Kidney (tissue), 14 donors: ENCODE results near the gene FUT8. TPM values are rescaled to one million over a fixed set of nuclear protein-coding genes. Genes with fewer than 3 reads are reported as not detected.

Experiments used
- DNase-seq, 5 donors: peaks; one replicate each; pipeline ENCODE4 v3.0.0-alpha.2; 2013 to 2020
- FAIRE-seq: peaks from 2 replicates; lab custom pipeline; 2012; peaks lifted over from hg19 to GRCh38; lab: Jason Lieb, UNC
- H3K27ac ChIP-seq, 2 donors: one replicate each; pipeline ENCODE4 v1.7.0; 2013; ENCODE audit warnings: low read depth in 2 of 2, low read length in 2 of 2, inconsistent platforms in 1 of 2
- H3K27me3 ChIP-seq: one replicate; pipeline ENCODE4 v1.7.1; 2013; ENCODE audit warnings: low read length, inconsistent platforms; ENCODE audit not compliant: control insufficient read depth, insufficient read depth
- H3K36me3 ChIP-seq, 3 donors: one replicate each; pipeline versions ENCODE4 v1.7.0 to v1.7.1; 2013; ENCODE audit warnings: low read length in 3 of 3, control low read depth in 1 of 3, inconsistent platforms in 1 of 3; ENCODE audit not compliant: insufficient read depth in 3 of 3, control insufficient read depth in 2 of 3
- H3K4me1 ChIP-seq, 3 donors: one replicate each; pipeline versions ENCODE4 v1.7.0 to v1.7.1; 2013; ENCODE audit warnings: low read length in 3 of 3, inconsistent platforms in 1 of 3, low read depth in 1 of 3; ENCODE audit not compliant: control insufficient read depth in 2 of 3, insufficient read depth in 2 of 3
- H3K4me3 ChIP-seq, 3 donors: one replicate each; pipeline versions ENCODE4 v1.7.0 to v1.8.1; 2013; ENCODE audit warnings: low read length in 3 of 3, control low read depth in 1 of 3, inconsistent platforms in 1 of 3
- H3K9ac ChIP-seq, 3 donors: one replicate each; pipeline versions ENCODE4 v1.7.0 to v1.7.1; 2013; ENCODE audit warnings: low read length in 3 of 3, control low read depth in 1 of 3, inconsistent platforms in 1 of 3
- H3K9me3 ChIP-seq, 3 donors: one replicate each; pipeline versions ENCODE4 v1.7.0 to v1.7.1; 2013; ENCODE audit warnings: low read length in 3 of 3, control low read depth in 1 of 3, inconsistent platforms in 1 of 3; ENCODE audit not compliant: control insufficient read depth in 2 of 3, insufficient read depth in 1 of 3
- CTCF ChIP-seq: IDR thresholded peaks from 3 replicates; pipeline ENCODE4 v1.5.1; 2012; ENCODE audit warnings: mild to moderate bottlenecking, moderate library complexity, borderline replicate concordance; ENCODE audit not compliant: insufficient read depth; ENCODE audit errors: extremely low read depth
- intact Hi-C: fragments of 100-400 bp; cut with DNase I; formaldehyde crosslinking; loops from one replicate; pipeline ENCODE4 v1.11.1; 2022
- polyA plus RNA-seq: library from polyadenylated mRNA; stranded (reverse); fragments of 350-450 nt; fragmentation: Illumina TruSeq; extraction: RNeasy Lipid Tissue Mini Kit (QIAGEN cat#74804); gene quantifications from one replicate; pipeline ENCODE4 v1.2.3, GENCODE V29; 2014; ENCODE audit warnings: low read depth, low replicate concordance; ENCODE audit not compliant: insufficient read depth
- total RNA-seq: library from RNA; stranded (reverse); fragmentation: NEBNext Ultra II Directional; extraction: Animal tissue kit (Norgen Biotek cat#: 25700); gene quantifications from one replicate; pipeline ENCODE4 v1.2.1, GENCODE V29; 2021
- donor health status: control.
- donor health status: control.
- donor health status: control.
- donor health status: control.
- donor health status: control.
- donor health status: DM: yes; HTN: yes; CAD: no.
- donor health status: Normal renal cell carcinoma (clear cell type).

FUT8 gene
- total and polyA plus RNA-seq, 2 donors from 2014 or later: 8.2 to 49.6 TPM

GRCh38 chr14:65606460-65606859, 193.9 kb downstream of the FUT8 start:
- no peak for DNase-seq
- Histone ChIP-seq H3K36me3 (no peaks in the 10 kb centered on the region), H3K27me3 (no peaks in the 10 kb centered on the region)

GRCh38 chr14:65613131-65613650, 200.7 kb downstream of the FUT8 start:
- FAIRE-seq: no peak
- H3K27me3 ChIP-seq: no peaks in the 10 kb centered on the region

More at GRCh38 chr14:65606460-65606859, 193.9 kb downstream of the FUT8 start:
- Histone ChIP-seq H3K9ac (no peak overlapping the region), H3K9me3 (no peaks in the 10 kb centered on the region), H3K4me3 (no peak overlapping the region), H3K27ac (no peak overlapping the region), H3K4me1 (no peaks in the 10 kb centered on the region)
- intact Hi-C loops: no loop called here
- TF ChIP-seq CTCF: no peak
- no peak for FAIRE-seq

GRCh38 chr14:65618996-65619395, 206.5 kb downstream of the FUT8 start:
- no peak overlapping the region for H3K4me3 ChIP-seq
- TF ChIP-seq CTCF: no peak
- H3K9ac ChIP-seq: no peak overlapping the region
- intact Hi-C loops: no loop called here
- DNase-seq (no peak), FAIRE-seq (no peak)
- H3K4me1 ChIP-seq: no peaks in the 10 kb centered on the region
- no peak overlapping the region for H3K27ac ChIP-seq
- H3K9me3 ChIP-seq: no peaks in the 10 kb centered on the region
- no peaks in the 10 kb centered on the region for H3K36me3 ChIP-seq
- no peaks in the 10 kb centered on the region for H3K27me3 ChIP-seq

More at GRCh38 chr14:65613131-65613650, 200.7 kb downstream of the FUT8 start:
- intact Hi-C loops: no loop called here
- Histone ChIP-seq H3K9ac (no peak overlapping the region), H3K4me1 (no peaks in the 10 kb centered on the region), H3K36me3 (no peaks in the 10 kb centered on the region), H3K4me3 (no peak overlapping the region), H3K9me3 (no peaks in the 10 kb centered on the region), H3K27ac (no peak overlapping the region)
- DNase-seq: no peak
- TF ChIP-seq CTCF: no peak

DNA sequence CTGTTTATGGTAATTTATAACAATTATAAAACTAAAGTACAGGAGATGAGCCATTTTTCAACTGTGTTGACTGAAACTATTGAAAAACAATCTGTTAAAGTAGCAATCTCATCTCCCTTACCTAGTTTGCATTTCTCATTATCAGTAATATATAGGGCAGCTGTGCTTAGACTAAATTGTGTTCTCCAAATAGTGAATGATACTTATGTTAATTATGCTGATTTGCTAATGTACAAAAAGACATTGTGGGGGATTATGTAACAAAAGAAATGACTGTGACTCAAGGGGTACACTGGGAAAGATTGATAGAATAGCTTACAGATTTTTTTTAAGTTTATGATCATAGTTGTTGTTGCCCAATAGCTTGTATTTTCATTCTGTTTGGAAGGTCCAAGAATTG, 207.7 kb downstream of the FUT8 start:
- Histone ChIP-seq H3K9ac (no peak overlapping the region), H3K4me1 (no peaks in the 10 kb centered on the region), H3K9me3 (no peaks in the 10 kb centered on the region), H3K4me3 (no peak overlapping the region), H3K36me3 (no peaks in the 10 kb centered on the region), H3K27ac (no peak overlapping the region), H3K27me3 (no peaks in the 10 kb centered on the region)
- DNase-seq (no peak), FAIRE-seq (peak; percentile 29)
- intact Hi-C loops: no loop called here
- no peak for TF ChIP-seq CTCF
